ENCODE measurements around the gene GPR22. TPM values are rescaled to one million over a fixed set of nuclear protein-coding genes. Genes with fewer than 3 reads are reported as not detected.

GPR22 gene
- total RNA-seq, 1 donor from 2014 or later = 25.4 TPM

Other genes starting within 250 kb of the GPR22 start
- gene COG5, start 93.9 kb downstream of the GPR22 start, total RNA-seq = 43.9 TPM
- 7.9 TPM for gene DUS4L, start 93.9 kb downstream of the GPR22 start, total RNA-seq
- 109 TPM for gene BCAP29, start 110.2 kb downstream of the GPR22 start, total RNA-seq
- 1.5 TPM for gene SLC26A4, start 190.8 kb downstream of the GPR22 start, total RNA-seq